NCI-H526 (cell line): Measurements from ENCODE around the gene TFAP2C.
"Not testable (repeated sequence)": the region's sequence is repeated elsewhere in the genome, so short reads cannot be mapped to it uniquely, and the experiment has no call there.

ENCODE experiments used
- DNase-seq, 2 experiments: peaks; one replicate each; lab custom pipeline; 2025; lab: John Stamatoyannopoulos, UW

The TFAP2C gene

DNA sequence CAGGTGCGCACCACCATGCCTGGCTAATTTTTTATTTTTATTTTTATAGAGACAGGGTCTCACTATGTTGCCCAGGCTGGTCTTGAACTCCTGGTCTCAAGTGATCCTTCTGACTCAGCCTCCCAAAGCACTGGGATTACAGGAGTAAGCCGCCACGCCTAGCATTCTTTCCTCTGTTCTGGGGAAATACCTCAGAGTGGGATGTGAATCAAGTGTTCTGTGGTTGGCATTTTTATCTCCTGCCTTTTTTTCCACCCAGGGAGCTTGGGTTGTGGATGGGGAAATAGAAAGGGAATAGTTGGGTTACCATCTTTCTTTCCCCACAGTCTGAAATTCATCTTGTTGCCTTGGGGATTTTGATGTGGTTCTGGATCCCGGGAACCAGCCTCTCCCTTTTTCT is 24.1 kb downstream of the TFAP2C start:
- DNase-seq, result no peak

GRCh38 chr20:56656632-56657031 is 27.5 kb downstream of the TFAP2C start:
- DNase-seq, result no peak

DNA sequence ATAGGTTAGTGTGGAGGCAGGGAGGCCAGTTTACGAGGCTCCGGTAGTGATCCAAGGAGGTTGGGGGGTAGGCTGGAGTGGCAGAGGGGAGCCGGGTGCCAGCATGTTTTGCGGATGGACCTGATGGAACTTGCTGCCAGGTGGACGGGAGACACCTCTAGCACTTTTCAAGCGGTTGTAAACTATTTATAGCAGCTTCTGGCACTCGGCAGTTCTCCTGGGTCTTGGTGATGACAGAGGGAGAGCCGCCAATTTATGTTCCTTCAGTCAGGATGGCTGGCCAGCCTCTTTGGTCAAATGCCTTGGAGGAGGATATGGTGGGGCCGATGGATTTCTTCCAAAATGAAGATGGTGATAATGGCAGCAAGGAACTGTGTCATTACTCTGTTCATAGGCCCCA is 28.8 kb downstream of the TFAP2C start:
- DNase-seq, result no peak

- not testable (repeated sequence) for DNase-seq
These were observed 29.3 kb downstream of the TFAP2C start for GRCh38 chr20:56658341-56658947.

DNA sequence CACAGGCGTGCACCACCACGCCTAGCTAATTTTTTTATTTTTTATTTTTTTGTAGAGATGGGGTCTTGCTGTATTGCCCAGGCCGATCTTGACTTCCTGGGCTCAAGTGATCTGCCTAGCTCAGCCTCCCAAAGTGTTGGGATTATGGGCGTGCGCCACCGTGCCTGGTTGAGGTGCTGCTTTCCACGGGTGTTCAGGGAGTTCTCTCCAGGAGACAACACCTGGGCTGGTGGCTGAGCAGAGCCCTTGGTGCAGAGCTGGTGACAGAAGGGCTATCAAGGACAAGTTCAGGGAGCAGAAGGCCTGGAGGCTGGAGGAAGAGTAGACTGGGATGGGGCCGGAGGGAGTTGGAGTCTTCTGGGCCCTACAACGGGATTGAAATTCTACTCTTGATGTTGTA is 34.6 kb downstream of the TFAP2C start:
- no peak for DNase-seq

GRCh38 chr20:56664796-56665195 is 35.7 kb downstream of the TFAP2C start:
- DNase-seq, result no peak

DNA sequence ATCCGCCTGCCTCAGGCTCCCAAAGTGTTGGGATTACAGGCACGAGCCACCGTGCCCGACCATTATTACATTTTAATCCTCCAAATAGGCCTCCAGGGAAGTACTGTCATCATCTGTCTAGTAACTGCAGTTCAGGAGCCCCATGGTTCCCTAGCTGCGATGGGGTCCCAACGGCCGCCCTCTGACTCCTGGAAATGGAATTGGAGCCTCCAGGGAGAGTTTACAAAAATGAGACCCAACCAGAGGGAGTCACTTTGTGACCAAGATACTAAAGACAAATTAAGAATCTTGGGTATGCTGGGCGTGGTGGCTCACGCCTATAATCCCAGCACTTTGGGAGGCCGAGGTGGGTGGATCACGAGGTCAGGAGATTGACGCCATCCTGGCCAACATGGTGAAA is 36.7 kb downstream of the TFAP2C start:
- no peak for DNase-seq

DNA sequence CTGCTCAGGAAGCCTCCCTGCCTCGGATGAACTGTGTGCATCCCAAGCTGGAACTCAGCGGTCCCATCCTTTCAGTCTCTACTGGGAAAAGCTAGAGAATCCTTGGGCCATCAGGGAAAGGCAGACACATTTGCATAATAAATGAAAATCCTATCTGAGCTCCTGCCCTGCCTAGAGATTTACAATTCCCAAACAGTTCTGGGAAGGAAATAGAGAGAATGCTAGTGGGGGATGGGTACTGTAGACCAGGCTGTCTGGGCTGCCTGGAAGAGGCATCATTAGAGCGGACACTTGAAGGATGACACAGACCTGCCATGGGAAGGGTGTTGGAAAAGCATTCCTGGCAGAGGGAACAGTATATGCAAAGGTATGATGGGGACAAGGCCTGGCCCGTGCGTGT is 44.3 kb downstream of the TFAP2C start:
- DNase-seq, result peak in 1 of 2 experiments; percentile 52

GRCh38 chr20:56676001-56676400 is 46.9 kb downstream of the TFAP2C start:
- no peak for DNase-seq

DNA sequence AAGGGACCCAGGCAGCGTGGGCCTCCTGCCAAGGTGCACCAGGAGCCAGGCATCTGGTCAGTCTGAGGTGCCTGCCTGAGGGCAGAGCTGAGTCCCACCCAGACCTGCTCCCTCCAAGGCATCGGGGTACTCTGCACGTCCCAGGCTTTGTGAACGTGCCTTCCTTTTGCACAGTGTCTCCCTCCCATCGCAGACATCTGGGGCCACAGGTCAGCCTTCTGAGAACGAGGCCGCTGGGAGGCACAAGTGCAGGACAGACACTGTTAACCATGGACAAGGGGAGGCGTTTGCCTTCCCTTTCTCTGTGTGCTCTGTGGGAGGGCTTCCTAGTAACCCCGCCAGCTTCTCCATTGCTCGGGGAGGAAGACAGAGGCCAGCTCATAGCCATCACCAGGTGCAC is 47.6 kb downstream of the TFAP2C start:
- no peak for DNase-seq

- no peak for DNase-seq
These were observed 54.2 kb downstream of the TFAP2C start for GRCh38 chr20:56683077-56683865.

GRCh38 chr20:56685879-56686278 is 56.8 kb downstream of the TFAP2C start:
- DNase-seq, result no peak

- no peak for DNase-seq
These were observed 58.0 kb downstream of the TFAP2C start for GRCh38 chr20:56687061-56687460.

DNA sequence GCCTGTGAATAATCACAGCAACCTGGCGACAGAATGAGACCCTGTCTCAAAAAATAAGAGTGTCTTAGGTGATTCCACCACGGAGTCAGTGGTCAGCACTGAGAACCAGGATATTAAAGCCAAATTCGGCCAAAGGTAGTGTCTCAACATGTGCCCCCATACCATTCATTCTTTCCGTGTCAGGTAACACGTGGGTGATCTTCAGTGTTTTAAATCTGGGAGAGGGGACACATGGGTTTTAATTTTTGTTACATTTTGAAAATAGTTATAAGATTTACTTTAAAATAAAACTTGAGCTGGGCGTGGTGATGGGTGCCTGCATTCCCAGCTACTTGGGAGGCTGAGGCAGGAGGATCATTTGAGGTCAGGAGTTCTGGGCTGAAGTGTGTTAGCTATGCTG is 59.0 kb downstream of the TFAP2C start:
- no peak for DNase-seq
